ENCODE data around the gene EME1. TPM values are rescaled to one million over a fixed set of nuclear protein-coding genes. Genes with fewer than 3 reads are reported as not detected.

EME1 gene
- total RNA-seq, 1 donor from 2014 or later: 2.6 TPM

DNA sequence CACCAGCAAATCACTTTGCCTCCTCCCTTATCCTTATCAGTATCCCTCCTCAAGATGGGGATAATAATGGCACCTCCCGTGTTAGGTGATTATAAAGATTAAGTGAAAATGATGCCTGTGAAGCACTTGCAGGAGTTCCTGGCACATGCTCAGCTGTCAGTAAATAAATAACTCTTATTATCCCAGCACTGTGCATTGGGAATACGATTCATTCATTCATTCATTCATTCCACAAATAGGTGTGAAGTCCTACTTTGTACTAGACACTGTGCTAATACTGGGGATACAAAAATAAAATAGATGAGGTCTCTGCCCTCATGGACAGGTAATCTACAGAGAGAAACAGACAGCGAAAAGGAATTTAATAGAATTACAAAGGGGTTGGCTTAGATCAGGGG, 25.1 kb upstream of the EME1 start:
- no peak for DNase-seq (ENCODE audit: low read depth in 2 of 2)

DNA sequence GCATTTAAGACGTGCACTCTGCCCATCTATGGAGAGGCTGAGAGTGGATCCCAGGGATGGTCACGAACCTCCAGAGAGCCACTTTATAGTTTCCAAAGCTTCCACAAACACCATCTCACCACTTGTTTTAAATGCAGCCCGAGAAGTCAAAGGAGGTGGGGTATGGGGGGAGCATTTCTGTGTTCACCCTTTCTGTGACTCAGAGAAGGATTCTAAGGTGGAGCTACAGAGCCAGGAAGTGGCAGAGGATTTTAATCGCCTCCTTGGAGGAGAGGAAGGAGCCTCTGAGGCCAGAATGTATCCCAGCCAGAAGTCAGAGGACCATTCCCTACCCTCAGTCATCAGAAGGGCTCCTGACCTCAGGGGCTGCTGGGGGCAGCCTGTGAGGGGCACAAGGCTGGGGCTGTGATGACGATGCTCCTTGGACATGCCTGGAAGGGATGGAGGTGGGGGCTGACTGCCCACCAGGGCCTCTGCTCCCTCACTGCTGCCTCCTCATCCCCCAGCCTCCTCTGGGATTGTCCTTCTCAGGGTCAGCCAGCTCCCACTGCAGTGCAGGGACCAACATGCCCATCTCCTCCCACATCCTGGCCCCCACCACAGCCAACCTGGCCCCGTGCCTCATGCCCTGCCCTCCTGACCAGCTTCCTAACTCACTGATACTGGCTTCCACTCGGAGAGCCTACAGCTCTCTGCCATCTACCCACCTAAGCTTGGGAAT, 24.3 kb upstream of the EME1 start:
- DNase-seq (ENCODE audit: low read depth in 2 of 2): no peak

- DNase-seq (ENCODE audit: low read depth in 2 of 2): no peak
Measured at GRCh38 chr17:50349243-50349600, 23.8 kb upstream of the EME1 start.

DNA sequence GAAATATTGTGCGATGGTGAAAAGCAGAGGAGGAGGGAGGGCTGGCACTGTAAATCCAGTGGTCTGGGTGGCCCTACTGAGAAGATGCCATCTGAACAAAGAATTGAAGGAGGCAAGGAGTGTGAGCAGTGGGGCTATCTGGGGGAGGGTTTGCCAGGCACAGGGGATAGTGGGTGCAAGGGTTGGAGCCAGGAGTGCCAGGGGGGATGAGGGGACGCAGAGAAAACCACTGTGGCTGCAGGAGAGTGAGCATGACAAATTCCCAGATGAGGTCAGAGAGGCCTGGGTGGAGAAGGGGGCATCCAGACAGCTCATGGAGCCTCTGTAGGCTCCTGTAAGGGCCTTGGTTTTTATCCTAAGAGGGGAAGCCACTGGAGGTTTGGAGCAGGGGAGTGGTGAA, 22.3 kb upstream of the EME1 start:
- DNase-seq (ENCODE audit: low read depth in 2 of 2): no peak

- DNase-seq (ENCODE audit: low read depth in 2 of 2): no peak
Measured at GRCh38 chr17:50352072-50352692, 20.8 kb upstream of the EME1 start.

- no peak for DNase-seq (ENCODE audit: low read depth in 2 of 2)
Measured at GRCh38 chr17:50352693-50353599, 20.1 kb upstream of the EME1 start.

- DNase-seq (ENCODE audit: low read depth in 2 of 2): no peak
Measured at GRCh38 chr17:50353600-50354195, 19.3 kb upstream of the EME1 start.

DNA sequence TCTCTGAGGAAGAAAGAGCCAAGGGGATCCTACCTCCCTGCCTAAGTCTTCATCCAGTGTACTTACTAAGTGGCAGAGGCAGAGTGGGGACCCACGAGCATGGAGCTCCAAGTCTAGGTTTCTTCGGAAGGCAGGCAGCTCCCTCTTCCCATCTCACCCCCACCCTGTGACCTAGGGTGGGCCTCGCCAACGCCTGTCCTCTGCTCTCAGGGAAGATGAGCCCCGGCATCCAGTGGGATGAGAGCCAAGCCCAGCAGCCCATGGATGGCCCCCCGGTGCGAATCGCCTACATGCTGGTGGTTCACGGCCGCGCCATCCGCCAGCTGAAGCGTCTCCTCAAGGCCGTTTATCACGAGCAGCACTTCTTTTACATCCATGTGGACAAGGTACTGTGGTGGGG, 18.8 kb upstream of the EME1 start:
- DNase-seq (ENCODE audit: low read depth in 2 of 2): no peak

DNA sequence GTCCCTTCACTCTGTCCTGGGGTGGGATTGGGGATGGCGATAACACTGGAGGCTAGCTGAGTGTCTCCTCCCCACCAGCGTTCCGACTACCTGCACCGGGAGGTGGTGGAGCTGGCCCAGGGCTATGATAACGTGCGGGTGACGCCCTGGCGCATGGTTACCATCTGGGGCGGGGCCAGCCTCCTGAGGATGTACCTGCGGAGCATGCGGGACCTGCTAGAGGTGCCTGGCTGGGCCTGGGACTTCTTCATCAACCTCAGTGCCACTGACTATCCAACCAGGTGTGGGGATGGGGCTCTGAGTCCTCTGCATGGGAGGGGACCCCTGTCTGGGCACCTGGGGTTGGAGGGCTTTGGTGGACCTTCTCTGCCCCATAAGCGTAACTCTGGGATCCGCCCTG, 18.3 kb upstream of the EME1 start:
- DNase-seq (ENCODE audit: low read depth in 2 of 2): no peak

DNA sequence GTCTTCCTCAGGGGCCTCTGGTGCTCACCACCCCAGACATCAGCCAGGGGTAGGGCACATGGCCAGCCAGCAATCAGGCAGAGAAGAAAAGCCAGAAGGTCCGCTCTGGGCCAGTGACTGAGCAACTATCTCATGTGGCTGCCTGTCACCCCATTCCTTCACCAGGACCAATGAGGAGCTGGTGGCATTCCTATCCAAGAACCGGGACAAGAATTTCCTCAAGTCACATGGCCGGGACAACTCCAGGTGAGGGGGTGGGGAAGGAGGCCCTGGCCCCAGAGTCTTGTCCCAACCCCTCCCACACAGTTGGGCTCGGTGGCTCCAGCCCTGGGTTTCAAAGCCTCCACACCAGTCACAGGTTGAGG, 17.7 kb upstream of the EME1 start:
- no peak for DNase-seq (ENCODE audit: low read depth in 2 of 2)

GRCh38 chr17:50355701-50356341, 17.2 kb upstream of the EME1 start:
- DNase-seq (ENCODE audit: low read depth in 2 of 2): no peak

- no peak for DNase-seq (ENCODE audit: low read depth in 2 of 2)
Measured at GRCh38 chr17:50356418-50356817, 16.6 kb upstream of the EME1 start.

DNA sequence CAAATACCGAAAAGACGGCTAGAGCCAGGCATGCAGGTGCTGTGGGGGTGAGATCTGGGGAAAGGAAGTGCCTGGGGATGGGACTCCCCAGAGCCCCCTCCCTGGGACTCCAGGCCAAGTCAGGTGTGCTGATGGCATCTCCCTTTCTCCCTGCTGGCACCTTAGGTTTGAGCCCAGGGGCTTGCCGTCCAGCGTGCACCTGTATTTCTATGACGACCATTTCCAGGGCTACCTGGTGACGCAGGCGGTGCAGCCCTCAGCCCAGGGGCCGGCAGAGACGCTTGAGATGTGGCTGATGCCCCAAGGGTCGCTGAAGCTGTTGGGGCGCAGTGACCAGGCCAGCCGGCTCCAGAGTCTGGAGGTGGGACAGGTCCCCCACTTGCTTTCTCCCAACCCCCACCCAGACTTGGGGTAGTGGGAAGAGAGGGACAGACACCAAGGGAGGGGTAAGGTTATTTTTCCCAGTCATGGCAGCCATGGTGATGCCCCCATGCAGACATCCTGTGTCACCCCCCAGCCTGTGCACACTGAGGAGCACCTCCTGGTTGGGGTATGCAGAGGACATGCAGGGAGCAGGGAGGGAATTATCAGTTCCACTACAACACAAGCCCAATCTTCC, 16.0 kb upstream of the EME1 start:
- no peak for DNase-seq (ENCODE audit: low read depth in 2 of 2)

DNA sequence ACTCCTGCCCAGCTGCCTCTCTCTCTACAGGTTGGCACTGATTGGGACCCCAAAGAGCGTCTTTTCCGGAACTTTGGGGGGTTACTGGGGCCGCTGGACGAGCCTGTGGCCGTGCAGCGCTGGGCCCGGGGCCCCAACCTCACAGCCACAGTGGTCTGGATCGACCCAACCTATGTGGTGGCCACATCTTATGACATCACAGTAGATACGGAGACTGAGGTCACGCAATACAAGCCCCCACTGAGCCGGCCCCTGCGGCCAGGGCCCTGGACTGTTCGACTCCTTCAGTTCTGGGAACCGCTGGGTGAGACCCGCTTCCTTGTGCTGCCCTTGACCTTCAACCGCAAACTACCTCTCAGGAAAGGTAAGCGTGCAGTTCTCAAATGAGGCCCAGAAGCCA, 14.9 kb upstream of the EME1 start:
- DNase-seq (ENCODE audit: low read depth in 2 of 2): no peak

DNA sequence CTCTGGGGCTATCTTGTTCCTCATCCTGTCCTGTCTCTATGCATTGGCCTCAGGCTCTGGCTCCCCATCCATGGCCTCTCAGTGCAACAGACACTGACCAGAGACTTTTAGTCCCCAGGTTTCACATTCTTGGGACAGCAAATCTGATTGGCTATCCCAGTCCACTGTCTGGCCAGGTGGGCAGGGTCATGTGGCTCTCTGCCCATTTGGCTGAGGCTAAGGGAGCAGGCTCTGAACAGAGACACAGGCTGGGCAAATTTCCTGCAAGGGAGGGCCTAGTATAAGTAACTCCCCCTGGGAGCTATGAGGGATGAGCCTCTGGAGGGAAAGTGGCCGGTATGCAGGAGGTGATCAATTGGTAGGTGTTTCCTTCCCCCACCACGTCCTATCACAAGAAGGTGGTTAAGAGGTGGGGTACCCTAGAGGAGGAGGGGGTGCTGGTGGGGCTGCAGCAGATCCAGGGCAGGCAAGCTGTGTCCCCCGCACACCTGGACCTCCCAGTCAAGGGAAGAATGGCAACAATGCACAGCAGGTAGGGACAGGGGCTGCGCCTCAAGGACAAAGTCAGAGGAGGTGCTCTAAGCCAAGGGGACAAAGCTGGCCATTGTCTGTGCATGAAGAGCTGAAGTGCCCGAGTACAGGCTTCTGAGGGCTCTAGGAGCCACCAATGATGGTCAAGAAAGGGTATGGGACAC, 13.9 kb upstream of the EME1 start:
- DNase-seq (ENCODE audit: low read depth in 2 of 2): no peak

DNA sequence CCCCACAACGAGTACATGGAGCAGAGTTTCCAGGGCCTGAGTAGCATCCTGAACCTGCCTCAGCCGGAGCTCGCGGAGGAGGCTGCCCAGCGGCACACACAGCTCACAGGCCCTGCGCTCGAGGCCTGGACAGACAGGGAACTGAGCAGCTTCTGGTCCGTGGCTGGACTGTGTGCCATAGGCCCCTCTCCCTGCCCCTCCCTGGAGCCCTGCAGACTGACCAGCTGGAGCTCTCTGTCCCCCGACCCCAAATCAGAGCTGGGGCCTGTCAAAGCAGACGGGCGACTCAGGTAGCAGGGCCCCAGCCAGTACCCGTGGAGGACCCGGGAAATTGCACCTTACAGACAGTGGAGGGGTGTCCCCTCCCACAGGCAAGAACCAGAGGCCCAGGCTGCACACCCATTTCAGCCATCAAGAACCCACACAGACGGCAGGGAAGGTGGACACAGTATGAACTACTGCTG, 13.0 kb upstream of the EME1 start:
- DNase-seq (ENCODE audit: low read depth in 2 of 2): no peak

- no peak for DNase-seq (ENCODE audit: low read depth in 2 of 2)
Measured at GRCh38 chr17:50360486-50361115, 12.4 kb upstream of the EME1 start.

DNA sequence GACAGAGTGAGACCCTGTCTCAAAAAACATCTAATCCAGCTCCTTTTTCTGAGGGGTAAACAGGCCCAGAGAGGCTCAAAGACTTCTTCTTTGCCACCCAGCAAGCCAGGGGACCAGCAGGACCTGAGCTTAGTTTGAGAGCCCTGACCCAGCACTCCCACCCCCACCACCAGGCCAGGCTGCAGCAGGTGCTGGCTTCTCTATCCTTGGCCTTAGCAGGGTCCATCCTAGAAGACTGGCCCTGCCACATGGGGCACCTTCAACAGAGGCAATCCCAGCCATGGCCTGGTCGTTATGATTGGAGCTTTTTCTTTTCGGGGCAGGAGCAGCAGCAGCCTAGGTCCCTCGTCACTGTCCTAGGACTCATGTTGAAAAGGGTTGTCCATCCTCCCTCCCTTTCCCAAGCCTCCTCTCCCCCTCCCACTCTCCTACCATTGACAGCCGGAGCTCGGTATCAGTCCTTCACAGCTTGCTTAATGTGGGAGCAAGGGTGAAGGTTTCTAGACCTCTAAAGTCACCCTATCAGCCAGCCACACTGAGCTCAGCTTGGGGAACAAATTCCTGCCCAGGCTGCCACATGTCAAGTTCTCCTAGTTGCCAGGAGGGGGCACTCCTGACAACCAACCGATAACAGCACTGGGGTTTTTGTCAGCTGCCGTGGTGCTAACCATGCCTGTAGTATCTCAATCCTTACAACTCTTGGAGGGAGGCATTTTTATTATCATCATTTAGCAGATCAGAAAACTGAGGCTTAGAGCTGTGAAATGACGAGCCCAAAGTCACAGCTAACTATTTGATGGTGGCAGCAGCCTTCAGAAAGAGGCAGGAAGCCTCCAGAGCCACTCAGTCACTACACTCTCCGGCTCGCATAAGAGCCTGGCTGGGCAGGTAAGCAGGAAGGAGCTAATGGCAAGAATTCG, 11.2 kb upstream of the EME1 start:
- DNase-seq (ENCODE audit: low read depth in 2 of 2): peak; percentile 60 to 80

- DNase-seq (ENCODE audit: low read depth in 2 of 2): no peak
Measured at GRCh38 chr17:50362661-50363060, 10.4 kb upstream of the EME1 start.
